ENCODE results near the gene ASIC4.

ASIC4 gene

DNA sequence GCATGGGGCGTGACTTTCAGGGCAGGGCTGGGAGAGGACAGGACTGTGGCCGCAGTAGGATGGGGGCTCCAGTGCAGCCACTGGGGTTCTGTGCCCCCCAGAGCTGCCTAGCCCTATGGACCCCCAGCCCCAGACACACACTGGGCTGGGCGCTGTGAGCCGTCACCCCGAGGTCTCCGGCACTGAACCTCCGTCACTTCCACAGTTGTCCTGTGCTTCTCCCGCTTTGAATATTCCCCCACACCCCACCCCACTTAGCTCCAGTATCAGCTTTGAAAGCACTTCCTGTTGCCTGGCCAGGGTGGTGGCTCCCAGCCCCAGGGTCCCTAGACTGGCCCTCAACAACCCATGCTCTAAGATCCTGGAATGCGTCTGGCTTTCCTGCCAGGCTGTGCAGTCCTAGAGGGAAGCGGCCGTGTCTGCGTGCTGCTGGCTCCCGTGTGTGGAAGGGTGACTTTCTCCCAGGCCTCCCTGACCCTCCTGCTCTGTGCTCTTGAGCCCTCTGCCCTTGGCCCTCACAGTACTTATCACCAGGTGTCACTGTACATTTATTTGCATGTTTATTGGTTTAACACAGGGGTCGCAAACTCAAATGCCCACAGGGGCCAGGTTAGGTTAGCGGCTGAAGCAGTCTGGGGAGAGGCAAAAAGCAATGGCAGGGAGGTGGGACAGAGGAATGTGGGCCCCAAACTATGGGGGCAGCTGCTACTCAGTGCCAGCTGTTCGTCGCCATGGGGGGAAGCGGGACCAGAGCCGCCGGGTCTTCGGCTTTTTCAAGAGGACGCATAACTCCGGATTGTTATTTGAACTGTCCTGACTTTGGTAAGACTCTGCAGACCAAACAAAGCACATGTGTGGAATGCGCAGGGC, 47.1 kb downstream of the ASIC4 start:
- Histone ChIP-seq H3K4me1 (ENCODE audit: control insufficient read depth, low read length) (no peaks in the 10 kb centered on the region), H3K27me3 (ENCODE audit: control insufficient read depth, low read length) (no peaks in the 10 kb centered on the region), H3K9me3 (ENCODE audit: control insufficient read depth, insufficient read depth, low read length) (no peaks in the 10 kb centered on the region), H3F3A (ENCODE audit: control insufficient read depth, insufficient read depth) (no peaks in the 10 kb centered on the region), H3K79me2 (ENCODE audit: control insufficient read depth, low read length) (no peaks in the 10 kb centered on the region), H3K4me3 (ENCODE audit: low read length) (no peak overlapping the region), H3K9me2 (replicated peaks; ENCODE audit: control insufficient read depth, low read length) (no peaks in the 10 kb centered on the region), H3K27ac (ENCODE audit: low read depth, low read length) (no peak overlapping the region), H3K4me2 (ENCODE audit: low read length) (no peak overlapping the region), H4K20me1 (ENCODE audit: control insufficient read depth, insufficient read depth, low read depth, low read length) (no peaks in the 10 kb centered on the region), H3K36me3 (ENCODE audit: control insufficient read depth, low read length) (no peaks in the 10 kb centered on the region)
- TF ChIP-seq EZH2phosphoT487 (IDR thresholded peaks at IDR 0.05; ENCODE audit: borderline replicate concordance, low read length): no peak
- TF ChIP-seq, protein P1, sequence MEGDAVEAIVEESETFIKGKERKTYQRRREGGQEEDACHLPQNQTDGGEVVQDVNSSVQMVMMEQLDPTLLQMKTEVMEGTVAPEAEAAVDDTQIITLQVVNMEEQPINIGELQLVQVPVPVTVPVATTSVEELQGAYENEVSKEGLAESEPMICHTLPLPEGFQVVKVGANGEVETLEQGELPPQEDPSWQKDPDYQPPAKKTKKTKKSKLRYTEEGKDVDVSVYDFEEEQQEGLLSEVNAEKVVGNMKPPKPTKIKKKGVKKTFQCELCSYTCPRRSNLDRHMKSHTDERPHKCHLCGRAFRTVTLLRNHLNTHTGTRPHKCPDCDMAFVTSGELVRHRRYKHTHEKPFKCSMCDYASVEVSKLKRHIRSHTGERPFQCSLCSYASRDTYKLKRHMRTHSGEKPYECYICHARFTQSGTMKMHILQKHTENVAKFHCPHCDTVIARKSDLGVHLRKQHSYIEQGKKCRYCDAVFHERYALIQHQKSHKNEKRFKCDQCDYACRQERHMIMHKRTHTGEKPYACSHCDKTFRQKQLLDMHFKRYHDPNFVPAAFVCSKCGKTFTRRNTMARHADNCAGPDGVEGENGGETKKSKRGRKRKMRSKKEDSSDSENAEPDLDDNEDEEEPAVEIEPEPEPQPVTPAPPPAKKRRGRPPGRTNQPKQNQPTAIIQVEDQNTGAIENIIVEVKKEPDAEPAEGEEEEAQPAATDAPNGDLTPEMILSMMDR (IDR thresholded peaks at IDR 0.05; ENCODE audit: low read depth, low read length, poor library complexity, severe bottlenecking): no peak

- Histone ChIP-seq H3K27ac (ENCODE audit: low read depth, low read length) (no peak overlapping the region), H3K4me1 (ENCODE audit: control insufficient read depth, low read length) (no peaks in the 10 kb centered on the region), H3K79me2 (ENCODE audit: control insufficient read depth, low read length) (no peaks in the 10 kb centered on the region), H4K20me1 (ENCODE audit: control insufficient read depth, insufficient read depth, low read depth, low read length) (no peaks in the 10 kb centered on the region), H3K27me3 (ENCODE audit: control insufficient read depth, low read length) (no peaks in the 10 kb centered on the region), H3K36me3 (ENCODE audit: control insufficient read depth, low read length) (no peaks in the 10 kb centered on the region), H3K4me3 (ENCODE audit: low read length) (no peak overlapping the region), H3K9me3 (ENCODE audit: control insufficient read depth, insufficient read depth, low read length) (no peaks in the 10 kb centered on the region), H3K9me2 (replicated peaks; ENCODE audit: control insufficient read depth, low read length) (no peaks in the 10 kb centered on the region), H3K4me2 (ENCODE audit: low read length) (no peak overlapping the region), H3F3A (ENCODE audit: control insufficient read depth, insufficient read depth) (no peaks in the 10 kb centered on the region)
- TF ChIP-seq EZH2phosphoT487 (IDR thresholded peaks at IDR 0.05; ENCODE audit: borderline replicate concordance, low read length): no peak
- TF ChIP-seq, protein P1 (IDR thresholded peaks at IDR 0.05; ENCODE audit: low read depth, low read length, poor library complexity, severe bottlenecking): no peak
These were observed 48.1 kb downstream of the ASIC4 start for GRCh38 chr2:219562049-219563020.

DNA sequence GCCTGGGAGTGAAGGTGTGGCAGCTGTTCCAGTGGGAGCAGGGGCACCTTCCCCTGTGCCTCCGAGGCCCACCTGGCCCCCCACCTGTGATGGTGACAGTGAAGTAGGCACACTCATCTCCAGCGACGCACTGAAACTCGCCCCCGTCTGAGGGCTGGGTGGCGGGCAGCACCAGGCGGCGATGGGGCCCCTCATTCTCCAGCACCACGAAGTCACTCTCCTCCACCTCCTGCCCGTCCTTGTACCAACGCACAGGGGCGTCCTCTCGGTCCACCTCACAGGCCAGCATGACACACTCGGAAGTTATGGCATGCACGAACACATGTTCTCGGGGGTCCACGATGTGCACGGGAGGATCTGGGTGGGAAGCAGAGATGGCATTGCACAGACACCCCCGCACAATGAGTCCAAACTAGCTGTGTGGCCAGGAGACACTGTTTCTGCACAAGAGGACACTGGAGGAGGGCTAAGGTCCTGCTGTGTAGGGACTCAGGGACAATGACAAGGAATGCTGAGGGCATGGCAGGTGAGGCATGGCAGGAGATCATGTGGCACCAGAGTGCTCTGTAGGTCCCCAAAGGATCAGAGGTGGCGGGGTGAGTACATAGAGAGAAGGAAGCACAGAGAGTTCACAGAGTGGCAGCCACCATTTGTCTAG, 49.1 kb downstream of the ASIC4 start:
- TF ChIP-seq, protein P1 (IDR thresholded peaks at IDR 0.05; ENCODE audit: low read depth, low read length, poor library complexity, severe bottlenecking): no peak
- TF ChIP-seq EZH2phosphoT487 (IDR thresholded peaks at IDR 0.05; ENCODE audit: borderline replicate concordance, low read length): no peak
- Histone ChIP-seq H3K4me1 (ENCODE audit: control insufficient read depth, low read length) (no peaks in the 10 kb centered on the region), H3K27me3 (ENCODE audit: control insufficient read depth, low read length) (no peaks in the 10 kb centered on the region), H3K79me2 (ENCODE audit: control insufficient read depth, low read length) (no peaks in the 10 kb centered on the region), H3K36me3 (ENCODE audit: control insufficient read depth, low read length) (no peaks in the 10 kb centered on the region), H3K4me3 (ENCODE audit: low read length) (no peak overlapping the region), H3K4me2 (ENCODE audit: low read length) (no peak overlapping the region), H4K20me1 (ENCODE audit: control insufficient read depth, insufficient read depth, low read depth, low read length) (no peaks in the 10 kb centered on the region), H3K9me3 (ENCODE audit: control insufficient read depth, insufficient read depth, low read length) (no peaks in the 10 kb centered on the region), H3F3A (ENCODE audit: control insufficient read depth, insufficient read depth) (no peaks in the 10 kb centered on the region), H3K27ac (ENCODE audit: low read depth, low read length) (no peak overlapping the region), H3K9me2 (replicated peaks; ENCODE audit: control insufficient read depth, low read length) (no peaks in the 10 kb centered on the region)

Data from DOHH2 (cell line).